Urinary bladder (tissue), 4 donors: ENCODE data around the gene APOL3. TPM values are rescaled to one million over a fixed set of nuclear protein-coding genes. Genes with fewer than 3 reads are reported as not detected.
"Not testable (repeated sequence)": the region's sequence is repeated elsewhere in the genome, so short reads cannot be mapped to it uniquely, and the experiment has no call there.

Experiments used
- DNase-seq: peaks from one replicate; pipeline ENCODE4 v3.0.0-alpha.2; 2015; ENCODE audit errors: extremely low spot score
- H3K27ac ChIP-seq: one replicate; pipeline ENCODE4 v1.5.1; 2013; ENCODE audit warnings: low read depth, mild to moderate bottlenecking, moderate library complexity
- H3K36me3 ChIP-seq: one replicate; pipeline ENCODE4 v1.6.1; 2013; ENCODE audit warnings: mild to moderate bottlenecking, moderate library complexity; ENCODE audit not compliant: insufficient read depth
- H3K4me1 ChIP-seq: one replicate; pipeline ENCODE4 v1.6.1; 2013; ENCODE audit warnings: mild to moderate bottlenecking, moderate library complexity; ENCODE audit not compliant: insufficient read depth
- H3K4me3 ChIP-seq: one replicate; pipeline ENCODE4 v1.5.1; 2013; ENCODE audit warnings: low read depth, low read length
- WGBS: extraction: QIAGEN DNeasy Blood & Tissue Kit; methylation state at CpG from one replicate; pipeline ENCODE4 v1.1.7; 2013; 5-methylcytosine and 5-hydroxymethylcytosine counted together
- polyA plus RNA-seq: library from polyadenylated mRNA; stranded (reverse); fragments of 200-250 nt; gene quantifications from one replicate; pipeline ENCODE4 v1.2.3, GENCODE V29; 2013
- total RNA-seq: library from RNA; depleted of rRNA; stranded (reverse); fragments of >200 nt; gene quantifications from one replicate; pipeline ENCODE4 v1.2.3, GENCODE V29; 2014
- donor health status: healthy with polysubstance abuse.
- donor health status: healthy.

The APOL3 gene
- total RNA-seq (25.4 TPM), polyA plus RNA-seq (42.6 TPM)

- Histone ChIP-seq H3K4me1 (peaks cover 2% of the 10 kb centered on the region), H3K27ac (peak within 1 kb of the TSS; percentile 70)
- WGBS = 39% methylated on average over 3 of the region's 3 CpGs
Observed at GRCh38 chr22:36160499-36160942, at the start of gene APOL3. Gene APOL3 (minus strand): TSS chr22:36160755. CDS start chr22:36149055, 11,700 bp downstream.

GRCh38 chr22:36210224-36210623 is 49.7 kb upstream of the APOL3 start:
- no peaks in the 10 kb centered on the region for H3K36me3 ChIP-seq
- H3K4me1 ChIP-seq = no peaks in the 10 kb centered on the region
- no peak for DNase-seq
- 72% methylated on average over 3 of the region's 3 CpGs for WGBS
- no peak overlapping the region for H3K27ac ChIP-seq
- H3K4me3 ChIP-seq = no peak overlapping the region

More at GRCh38 chr22:36160499-36160942, at the start of gene APOL3:
- DNase-seq = no peak
- H3K36me3 ChIP-seq = no peaks in the 10 kb centered on the region
- peak within 1 kb of the TSS; percentile 30 for H3K4me3 ChIP-seq

GRCh38 chr22:36209488-36209908 is 48.9 kb upstream of the APOL3 start:
- H3K4me3 ChIP-seq, H3K36me3 ChIP-seq, H3K27ac ChIP-seq, H3K4me1 ChIP-seq, DNase-seq: not testable (repeated sequence)
- WGBS = 72% methylated on average over 5 of the region's 5 CpGs

- no peak for DNase-seq
- Histone ChIP-seq H3K36me3 (no peaks in the 10 kb centered on the region), H3K4me3 (no peak overlapping the region), H3K27ac (no peak overlapping the region), H3K4me1 (no peaks in the 10 kb centered on the region)
- 98% methylated on average over 1 of the region's 1 CpG for WGBS
Observed at GRCh38 chr22:36208914-36209313, 48.4 kb upstream of the APOL3 start.

GRCh38 chr22:36208162-36208765 is 47.7 kb upstream of the APOL3 start:
- no peaks in the 10 kb centered on the region for H3K36me3 ChIP-seq
- no peaks in the 10 kb centered on the region for H3K4me1 ChIP-seq
- WGBS = 34% methylated on average over 1 of the region's 1 CpG
- DNase-seq = no peak
- no peak overlapping the region for H3K27ac ChIP-seq
- H3K4me3 ChIP-seq = no peak overlapping the region

GRCh38 chr22:36206255-36206654 is 45.7 kb upstream of the APOL3 start:
- no peak for DNase-seq
- no peak overlapping the region for H3K27ac ChIP-seq
- H3K4me3 ChIP-seq = no peak overlapping the region
- H3K4me1 ChIP-seq = no peaks in the 10 kb centered on the region
- H3K36me3 ChIP-seq = no peaks in the 10 kb centered on the region
- WGBS = 97% methylated on average over 1 of the region's 1 CpG

GRCh38 chr22:36205573-36205972 is 45.0 kb upstream of the APOL3 start:
- H3K36me3 ChIP-seq, H3K4me3 ChIP-seq, H3K27ac ChIP-seq, DNase-seq, H3K4me1 ChIP-seq: not testable (repeated sequence)
- 73% methylated on average over 5 of the region's 5 CpGs for WGBS

- Histone ChIP-seq H3K4me3 (no peak overlapping the region), H3K4me1 (peaks cover 2% of the 10 kb centered on the region), H3K27ac (no peak overlapping the region), H3K36me3 (no peaks in the 10 kb centered on the region)
- 64% methylated on average over 6 of the region's 6 CpGs for WGBS
- no peak for DNase-seq
Observed at GRCh38 chr22:36204632-36205015, 44.1 kb upstream of the APOL3 start.

GRCh38 chr22:36204001-36204631 is 43.6 kb upstream of the APOL3 start:
- DNase-seq = no peak
- Histone ChIP-seq H3K27ac (no peak overlapping the region), H3K36me3 (no peaks in the 10 kb centered on the region), H3K4me1 (peaks cover 2% of the 10 kb centered on the region), H3K4me3 (no peak overlapping the region)
- WGBS = 77% methylated on average over 8 of the region's 8 CpGs

GRCh38 chr22:36203441-36203840 is 42.9 kb upstream of the APOL3 start:
- not testable (repeated sequence) for H3K27ac ChIP-seq, DNase-seq, H3K36me3 ChIP-seq, H3K4me1 ChIP-seq, H3K4me3 ChIP-seq
- WGBS = 83% methylated on average over 7 of the region's 7 CpGs

GRCh38 chr22:36202906-36203305 is 42.4 kb upstream of the APOL3 start:
- WGBS = 56% methylated on average over 8 of the region's 8 CpGs
- H3K27ac ChIP-seq = peak overlapping the region; percentile 56
- not testable (repeated sequence) for DNase-seq, H3K4me1 ChIP-seq, H3K4me3 ChIP-seq, H3K36me3 ChIP-seq

- peak; percentile 72 for DNase-seq
- Histone ChIP-seq H3K4me3 (peak within 1 kb of the TSS; percentile 21), H3K36me3 (no peaks in the 10 kb centered on the region), H3K4me1 (peaks cover 2% of the 10 kb centered on the region), H3K27ac (peak within 1 kb of the TSS; percentile 93)
- 32% methylated on average over 13 of the region's 13 CpGs for WGBS
Observed at GRCh38 chr22:36201630-36202319, 41.2 kb upstream of the APOL3 start, which contains the start of gene APOL4. Gene APOL4 (minus strand): TSS chr22:36201809. CDS start chr22:36201734, 75 bp downstream.

GRCh38 chr22:36201025-36201424 is 40.5 kb upstream of the APOL3 start:
- H3K4me1 ChIP-seq, DNase-seq, H3K36me3 ChIP-seq: not testable (repeated sequence)
- 82% methylated on average over 1 of the region's 5 CpGs for WGBS
- Histone ChIP-seq H3K4me3 (peak overlapping the region; percentile 21), H3K27ac (peak overlapping the region; percentile 93)
